Lower leg skin (tissue), 4 donors: ENCODE results near the gene C12orf56. TPM values are rescaled to one million over a fixed set of nuclear protein-coding genes. Genes with fewer than 3 reads are reported as not detected.
"Not testable (repeated sequence)": the region's sequence is repeated elsewhere in the genome, so short reads cannot be mapped to it uniquely, and the experiment has no call there.

Experiments
- DNase-seq, 2 donors: peaks; one replicate each; pipeline ENCODE4 v3.0.0-alpha.2; 2019; ENCODE audit warnings: low spot score in 2 of 2
- H3K4me3 ChIP-seq: fragments of 200-600 bp; sonication (generic); 2 replicates; pipeline ENCODE4 v1.5.1; 2017; ENCODE audit warnings: mild to moderate bottlenecking, low read depth; ENCODE audit not compliant: poor library complexity, severe bottlenecking
- POLR2A ChIP-seq, 2 donors: fragments of 450-650 bp; IDR thresholded peaks; one replicate each; pipeline ENCODE4 v1.6.1; 2016 to 2017; ENCODE audit warnings: antibody characterized with exemption in 2 of 2, mild to moderate bottlenecking in 1 of 2, moderate library complexity in 1 of 2
- WGBS, 2 donors: methylation state at CpG; one replicate each; pipeline ENCODE4 v1.1.5; 2018; 5-methylcytosine and 5-hydroxymethylcytosine counted together
- intact Hi-C: fragments of 100-400 bp; cut with DNase I; formaldehyde crosslinking; loops from one replicate; pipeline ENCODE4 v1.15.0; 2023; ENCODE audit warnings: low total_unique reads
- total RNA-seq, 4 donors: library from RNA; depleted of rRNA; stranded (reverse); fragments of >200 nt; gene quantifications; one replicate each; pipeline ENCODE4 v1.1.0, GENCODE V29; 2016
- TF ChIP-seq, protein P1 (sequence below), 3 donors: fragments of 450-650 bp; IDR thresholded peaks; one replicate each; pipeline ENCODE4 v1.5.1; 2016; ENCODE audit warnings: antibody characterized with exemption in 3 of 3, mild to moderate bottlenecking in 3 of 3, moderate library complexity in 2 of 3

The C12orf56 gene
- total RNA-seq, 4 donors from 2014 or later, result 1.1 to 7.9 (median 2.1) TPM

DNA sequence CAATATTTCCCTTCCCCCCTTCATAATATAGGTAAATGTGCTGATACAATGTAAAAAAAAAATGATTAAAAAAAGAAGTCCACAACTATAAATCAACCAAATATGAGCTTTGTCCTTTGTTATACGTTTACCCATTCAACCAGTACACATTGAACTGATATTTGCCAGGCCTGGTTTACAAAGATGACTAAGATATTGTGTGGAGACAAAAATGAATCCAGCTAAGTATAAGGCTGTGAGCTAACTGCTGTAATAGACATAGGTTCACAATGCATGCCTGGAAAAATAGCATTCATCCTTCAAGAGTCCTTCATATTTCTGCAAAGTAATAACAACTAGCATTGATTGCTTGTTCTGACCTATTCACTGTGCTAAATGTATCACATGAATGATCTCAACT lies 6.9 kb downstream of the C12orf56 start:
- 70 to 74% methylated on average over 1 of the region's 1 CpG for WGBS, 2 donors
- intact Hi-C loops, result no loop called here
- TF ChIP-seq, protein P1, sequence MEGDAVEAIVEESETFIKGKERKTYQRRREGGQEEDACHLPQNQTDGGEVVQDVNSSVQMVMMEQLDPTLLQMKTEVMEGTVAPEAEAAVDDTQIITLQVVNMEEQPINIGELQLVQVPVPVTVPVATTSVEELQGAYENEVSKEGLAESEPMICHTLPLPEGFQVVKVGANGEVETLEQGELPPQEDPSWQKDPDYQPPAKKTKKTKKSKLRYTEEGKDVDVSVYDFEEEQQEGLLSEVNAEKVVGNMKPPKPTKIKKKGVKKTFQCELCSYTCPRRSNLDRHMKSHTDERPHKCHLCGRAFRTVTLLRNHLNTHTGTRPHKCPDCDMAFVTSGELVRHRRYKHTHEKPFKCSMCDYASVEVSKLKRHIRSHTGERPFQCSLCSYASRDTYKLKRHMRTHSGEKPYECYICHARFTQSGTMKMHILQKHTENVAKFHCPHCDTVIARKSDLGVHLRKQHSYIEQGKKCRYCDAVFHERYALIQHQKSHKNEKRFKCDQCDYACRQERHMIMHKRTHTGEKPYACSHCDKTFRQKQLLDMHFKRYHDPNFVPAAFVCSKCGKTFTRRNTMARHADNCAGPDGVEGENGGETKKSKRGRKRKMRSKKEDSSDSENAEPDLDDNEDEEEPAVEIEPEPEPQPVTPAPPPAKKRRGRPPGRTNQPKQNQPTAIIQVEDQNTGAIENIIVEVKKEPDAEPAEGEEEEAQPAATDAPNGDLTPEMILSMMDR (IDR thresholded peaks at IDR 0.05), result no peak
- no peak for TF ChIP-seq POLR2A (IDR thresholded peaks at IDR 0.05)
- no peak overlapping the region for H3K4me3 ChIP-seq
- no peak for DNase-seq

GRCh38 chr12:64362721-64363305 lies 27.7 kb downstream of the C12orf56 start:
- TF ChIP-seq, protein P1 (IDR thresholded peaks at IDR 0.05), result no peak
- no peak for TF ChIP-seq POLR2A (IDR thresholded peaks at IDR 0.05)
- no peak for DNase-seq
- 87 to 93% methylated on average over 4 of the region's 4 CpGs for WGBS, 2 donors
- H3K4me3 ChIP-seq, result no peak overlapping the region
- intact Hi-C loops, result no loop called here

- DNase-seq, H3K4me3 ChIP-seq, intact Hi-C loops: not testable (repeated sequence)
- WGBS, 2 donors, result 80 to 87% methylated on average over 3 of the region's 3 CpGs
These were observed 29.4 kb downstream of the C12orf56 start for GRCh38 chr12:64361173-64361572.

DNA sequence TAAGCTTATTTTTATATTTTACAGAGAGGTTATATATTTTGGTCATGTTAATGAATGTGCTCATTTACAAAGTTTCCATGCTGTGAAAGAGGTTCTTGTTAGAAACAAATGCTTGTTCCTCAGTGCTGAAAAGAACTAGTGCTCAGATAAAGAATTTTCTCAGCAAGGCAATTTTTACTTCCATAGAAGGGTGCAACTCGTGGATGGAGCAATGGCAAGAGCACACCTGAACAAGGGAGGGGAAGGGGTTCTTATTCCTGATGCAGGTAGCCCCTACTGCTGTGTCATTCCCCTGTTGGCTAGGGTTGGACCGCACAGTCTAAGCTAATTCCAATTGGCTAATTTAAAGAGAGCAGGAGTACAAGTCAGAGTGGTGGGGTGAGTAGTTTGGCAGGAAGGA lies 34.3 kb downstream of the C12orf56 start:
- intact Hi-C loops, H3K4me3 ChIP-seq, DNase-seq: not testable (repeated sequence)
- WGBS, 2 donors, result 87 to 89% methylated on average over 2 of the region's 2 CpGs

GRCh38 chr12:64352181-64352580 lies 38.4 kb downstream of the C12orf56 start:
- intact Hi-C loops, result no loop called here
- WGBS, 2 donors, result 75 to 84% methylated on average over 4 of the region's 4 CpGs
- no peak for DNase-seq
- TF ChIP-seq, protein P1 (IDR thresholded peaks at IDR 0.05), result no peak
- H3K4me3 ChIP-seq, result no peak overlapping the region

GRCh38 chr12:64351265-64351664 lies 39.3 kb downstream of the C12orf56 start:
- H3K4me3 ChIP-seq, result no peak overlapping the region
- DNase-seq, result no peak
- WGBS, 2 donors, result 94 to 97% methylated on average over 5 of the region's 5 CpGs
- intact Hi-C loops, result no loop called here
- TF ChIP-seq, protein P1 (IDR thresholded peaks at IDR 0.05), result no peak
- TF ChIP-seq POLR2A (IDR thresholded peaks at IDR 0.05), result no peak

DNA sequence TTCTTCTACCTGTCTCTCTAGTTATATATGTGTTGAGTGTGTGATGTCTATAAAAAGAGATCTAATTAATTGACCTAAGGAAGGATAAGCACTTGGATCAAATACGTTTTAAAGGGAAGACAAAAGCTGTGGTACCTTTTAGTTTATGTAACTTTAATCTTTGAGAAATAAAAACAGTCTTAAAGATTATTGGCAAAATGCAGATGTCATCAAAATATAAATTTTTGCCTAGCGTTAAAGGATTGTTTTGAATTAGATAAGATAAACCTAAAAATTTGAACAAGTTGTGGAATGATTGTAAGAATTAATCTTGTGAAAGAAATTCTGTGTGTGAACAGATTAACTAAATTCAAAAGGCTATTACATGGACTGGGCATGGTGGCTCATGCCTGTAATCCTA lies 42.9 kb downstream of the C12orf56 start:
- DNase-seq, result no peak
- intact Hi-C loops, result no loop called here
- TF ChIP-seq, protein P1 (IDR thresholded peaks at IDR 0.05), result no peak
- no peak for TF ChIP-seq POLR2A (IDR thresholded peaks at IDR 0.05)
- WGBS, 2 donors, result 86 to 90% methylated on average over 2 of the region's 2 CpGs
- H3K4me3 ChIP-seq, result no peak overlapping the region

GRCh38 chr12:64344631-64345030 lies 45.9 kb downstream of the C12orf56 start:
- 90 to 91% methylated on average over 4 of the region's 4 CpGs for WGBS, 2 donors
- DNase-seq, H3K4me3 ChIP-seq, intact Hi-C loops: not testable (repeated sequence)

DNA sequence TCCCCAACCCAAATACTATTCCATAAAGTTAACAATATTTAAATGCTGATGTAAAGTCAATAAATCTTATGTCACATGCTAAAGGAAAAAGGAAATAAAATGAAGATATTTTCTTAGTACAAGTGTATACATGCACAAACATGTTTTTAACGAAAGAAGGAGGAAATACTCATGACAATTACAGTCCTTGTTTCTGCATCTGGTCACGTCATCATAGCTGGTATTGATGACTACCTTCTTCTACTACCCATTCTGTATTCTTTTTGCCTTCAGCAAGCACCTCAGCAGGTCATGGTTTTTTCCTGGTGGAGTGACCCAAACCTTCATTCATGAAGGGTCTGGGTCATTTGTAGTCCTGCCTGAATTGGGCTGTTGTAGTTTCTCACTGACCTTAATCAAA lies 50.0 kb downstream of the C12orf56 start:
- intact Hi-C loops, DNase-seq, H3K4me3 ChIP-seq: not testable (repeated sequence)
- WGBS, 2 donors, result 42 to 49% methylated on average over 2 of the region's 2 CpGs
